GM11168 (cell line): ENCODE results near the gene IRF4.

Experiments
- in situ Hi-C: fragments of 300-500 bp; cut with MboI; formaldehyde crosslinking; loops from one replicate; pipeline ENCODE4 v1.12.0; 2022; ENCODE audit warnings: low sequenced_read_pairs; ENCODE audit not compliant: unreplicated experiment

The IRF4 gene

GRCh38 chr6:391559-392440 is at the start of gene IRF4:
TSS of gene IRF4 (plus strand) at chr6:391752. CDS start at chr6:393153, 1,401 bp downstream.
- in situ Hi-C loops, result loop anchor here (10.0 kb wide), 1 partner anchor 167 kb away; no protein-coding TSS in a partner anchor

DNA sequence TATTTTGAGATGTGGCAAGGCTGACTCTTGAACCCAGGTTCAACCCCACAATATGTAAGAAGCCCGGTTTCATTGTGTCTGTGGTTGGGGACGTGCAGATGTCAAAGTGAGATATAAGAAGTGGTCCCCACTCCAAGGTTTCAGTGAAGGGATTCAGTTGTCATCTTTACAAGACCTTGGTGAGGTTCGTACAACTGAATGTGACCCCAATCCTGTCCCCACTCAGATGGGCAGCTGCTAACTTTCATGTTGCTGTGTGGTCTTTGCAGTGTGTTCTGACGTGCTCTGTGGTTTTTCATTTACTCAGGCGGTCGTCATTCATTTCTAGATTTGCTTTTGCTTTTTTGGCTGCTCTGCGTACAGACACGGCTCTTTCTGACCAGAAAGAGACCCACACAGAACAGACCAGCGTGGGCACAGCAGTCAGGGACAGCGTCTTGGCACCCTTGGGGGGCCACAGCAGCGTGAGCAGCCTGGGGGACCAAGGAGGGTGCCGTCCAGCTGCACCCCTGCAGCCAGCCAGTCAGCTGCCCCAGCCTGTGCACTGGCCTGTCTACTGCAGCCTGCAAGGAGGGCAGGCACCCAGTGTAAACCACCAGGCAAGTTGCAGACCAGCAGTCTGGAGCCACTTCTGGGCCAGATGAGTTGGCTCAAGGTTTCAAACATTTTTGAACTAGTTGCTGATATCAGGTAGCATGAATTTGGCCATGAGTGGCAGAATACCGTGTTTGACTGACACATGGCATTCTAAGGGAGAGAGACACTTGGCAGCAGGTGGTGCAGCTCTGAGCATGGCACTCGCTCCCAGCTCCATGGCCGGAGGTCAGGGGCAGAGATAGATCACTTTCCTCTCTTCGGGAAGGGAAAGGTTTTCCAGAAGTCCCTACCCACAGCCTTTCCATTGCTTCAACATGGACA is 49.4 kb upstream of the IRF4 start:
- in situ Hi-C loops, result no loop called here

DNA sequence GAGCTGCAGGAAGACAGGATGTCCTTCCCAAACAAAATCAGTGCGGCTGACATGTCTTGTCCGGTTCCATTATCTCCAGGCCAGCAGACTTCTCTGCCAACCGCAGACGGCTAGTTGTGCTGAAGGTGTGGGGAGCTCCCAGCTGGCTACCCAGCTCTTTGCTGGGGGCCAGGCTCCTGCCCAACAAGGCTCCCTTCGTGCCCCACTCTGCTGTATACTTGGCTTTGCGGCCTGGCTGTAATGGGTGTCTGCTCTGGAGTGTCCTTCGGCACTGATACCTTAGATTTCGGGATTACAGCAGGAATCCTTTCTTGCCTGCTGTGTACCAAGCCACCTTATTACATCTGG is 48.7 kb upstream of the IRF4 start:
- in situ Hi-C loops, result no loop called here

- in situ Hi-C loops, result no loop called here
These were observed 48.2 kb upstream of the IRF4 start for GRCh38 chr6:343226-343935.

DNA sequence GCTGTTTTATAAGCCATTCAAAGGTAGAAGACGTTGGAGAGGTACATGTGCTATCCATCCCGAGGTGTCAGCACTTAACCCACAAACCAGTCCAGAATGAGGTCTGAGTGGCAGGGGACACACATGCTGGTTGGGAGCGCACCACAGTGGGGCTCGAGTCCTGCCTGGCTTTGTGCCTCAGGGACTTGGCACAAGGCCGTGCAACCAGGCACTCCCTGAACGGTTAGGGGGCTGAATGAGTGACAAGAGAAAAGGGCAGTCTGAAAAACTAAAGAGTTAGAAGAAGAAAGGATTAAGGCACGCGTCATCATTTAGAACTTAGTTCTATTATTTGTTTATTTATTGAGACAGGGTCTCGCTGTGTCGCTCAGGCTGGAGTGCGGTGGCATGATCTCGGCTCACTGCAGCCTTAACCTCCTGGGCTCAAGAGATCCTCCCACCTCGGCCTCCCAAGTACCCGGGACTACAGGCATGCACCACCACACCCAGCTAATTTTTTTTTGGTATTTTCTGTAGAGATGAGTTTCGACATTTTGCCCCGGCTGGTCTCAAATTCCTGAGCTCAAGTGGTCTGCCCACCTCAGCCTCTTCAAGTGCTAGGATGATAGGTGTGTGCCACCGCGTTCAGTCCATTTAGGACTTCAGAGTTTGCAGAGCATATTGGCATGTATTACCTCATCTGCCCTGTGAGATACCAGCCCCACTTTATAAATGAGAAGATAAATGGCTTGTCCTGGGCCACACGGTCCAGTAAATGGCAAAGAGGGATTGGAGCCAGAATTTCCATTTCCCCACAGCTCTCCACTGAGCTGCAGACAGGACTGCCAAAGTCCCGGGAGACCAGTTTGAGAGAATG is 47.4 kb upstream of the IRF4 start:
- in situ Hi-C loops, result no loop called here

- in situ Hi-C loops, result no loop called here
These were observed 46.7 kb upstream of the IRF4 start for GRCh38 chr6:344816-345340.

- in situ Hi-C loops, result no loop called here
These were observed 45.7 kb upstream of the IRF4 start for GRCh38 chr6:345747-346385.

GRCh38 chr6:346386-347030 is 45.0 kb upstream of the IRF4 start:
- in situ Hi-C loops, result no loop called here

GRCh38 chr6:347232-347631 is 44.3 kb upstream of the IRF4 start:
- in situ Hi-C loops, result no loop called here

DNA sequence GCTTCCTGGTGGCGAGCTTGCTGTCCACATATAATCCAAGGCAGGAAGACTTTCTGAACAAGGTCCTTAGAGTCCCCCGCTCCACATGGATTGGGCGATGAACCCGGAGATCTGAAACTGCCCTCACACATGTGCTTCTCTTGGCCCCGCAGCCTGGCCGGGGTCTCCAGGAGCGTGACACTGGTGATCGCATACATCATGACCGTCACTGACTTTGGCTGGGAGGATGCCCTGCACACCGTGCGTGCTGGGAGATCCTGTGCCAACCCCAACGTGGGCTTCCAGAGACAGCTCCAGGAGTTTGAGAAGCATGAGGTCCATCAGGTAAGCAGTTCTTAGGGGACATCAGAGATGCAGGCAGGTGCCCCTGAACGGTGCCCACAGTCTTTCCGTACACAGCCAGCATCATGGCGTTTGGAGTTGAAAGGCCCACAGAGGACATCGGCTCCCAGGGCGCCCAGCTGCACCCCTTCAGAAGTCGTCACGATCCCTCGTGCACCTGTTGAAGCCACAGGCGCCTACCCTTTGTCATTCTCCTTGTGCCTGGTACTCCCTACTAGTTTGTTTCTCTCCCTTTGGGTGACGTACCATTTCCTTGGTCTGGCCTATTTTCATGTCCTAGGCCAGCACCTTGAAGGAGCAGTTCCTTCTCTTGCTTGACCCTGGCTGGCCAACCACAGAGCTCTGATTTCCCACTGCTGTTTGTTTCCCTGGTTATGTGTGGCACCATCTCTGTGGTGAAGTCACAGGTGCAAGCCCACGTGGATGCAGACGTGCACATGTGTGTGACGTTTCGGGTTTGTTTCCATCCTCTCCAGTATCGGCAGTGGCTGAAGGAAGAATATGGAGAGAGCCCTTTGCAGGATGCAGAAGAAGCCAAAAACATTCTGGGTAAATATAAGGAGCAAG is 43.3 kb upstream of the IRF4 start:
- in situ Hi-C loops, result no loop called here

DNA sequence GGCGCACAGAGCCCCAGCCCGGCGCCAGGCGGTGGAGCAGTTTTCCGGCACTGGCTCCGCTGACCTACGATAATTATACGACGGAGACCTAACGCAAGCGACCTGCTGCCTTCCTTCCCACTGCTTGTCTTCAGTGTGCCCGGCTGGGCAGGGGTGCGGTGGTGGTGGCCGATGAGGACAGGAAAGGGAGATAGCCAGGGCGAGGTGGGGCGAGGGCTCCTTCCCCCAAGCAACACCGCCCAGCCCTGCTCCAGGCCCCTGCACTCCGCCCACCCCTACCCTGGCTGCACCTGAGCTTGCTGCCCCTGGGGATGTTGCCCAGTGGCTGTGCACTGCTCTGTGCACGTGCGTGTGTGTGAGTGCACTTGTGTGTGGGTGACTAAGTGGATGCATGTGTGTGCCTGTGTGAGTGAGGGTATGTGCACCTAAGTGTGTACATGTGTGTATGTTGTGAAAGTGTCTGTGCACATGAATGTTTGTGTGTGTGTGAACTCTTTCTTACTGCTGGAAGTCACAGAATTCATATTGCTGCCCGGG is 42.6 kb upstream of the IRF4 start:
- in situ Hi-C loops, result no loop called here

DNA sequence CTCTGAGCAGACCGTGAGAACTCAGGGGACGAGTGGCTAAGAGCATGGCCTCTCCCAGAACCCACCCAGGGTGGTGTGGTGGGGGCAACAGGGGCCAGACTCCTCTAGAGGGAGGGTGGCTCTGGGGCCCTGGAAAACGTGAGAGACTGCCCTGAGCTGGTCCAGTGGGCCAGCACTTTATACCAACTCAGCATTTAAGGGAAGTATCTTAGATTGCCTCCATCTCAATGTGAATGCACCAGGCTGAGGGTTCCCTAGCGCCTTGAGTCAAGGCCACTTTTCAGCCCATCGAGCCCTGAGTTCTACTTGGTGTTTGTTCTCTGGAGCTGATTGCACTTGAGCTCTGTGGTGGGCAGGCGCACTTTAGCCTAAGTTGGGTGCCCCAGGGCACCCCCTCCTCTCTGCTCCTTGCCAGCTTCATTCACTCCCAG is 42.0 kb upstream of the IRF4 start:
- in situ Hi-C loops, result no loop called here

GRCh38 chr6:350371-350770 is 41.2 kb upstream of the IRF4 start:
- in situ Hi-C loops, result no loop called here

DNA sequence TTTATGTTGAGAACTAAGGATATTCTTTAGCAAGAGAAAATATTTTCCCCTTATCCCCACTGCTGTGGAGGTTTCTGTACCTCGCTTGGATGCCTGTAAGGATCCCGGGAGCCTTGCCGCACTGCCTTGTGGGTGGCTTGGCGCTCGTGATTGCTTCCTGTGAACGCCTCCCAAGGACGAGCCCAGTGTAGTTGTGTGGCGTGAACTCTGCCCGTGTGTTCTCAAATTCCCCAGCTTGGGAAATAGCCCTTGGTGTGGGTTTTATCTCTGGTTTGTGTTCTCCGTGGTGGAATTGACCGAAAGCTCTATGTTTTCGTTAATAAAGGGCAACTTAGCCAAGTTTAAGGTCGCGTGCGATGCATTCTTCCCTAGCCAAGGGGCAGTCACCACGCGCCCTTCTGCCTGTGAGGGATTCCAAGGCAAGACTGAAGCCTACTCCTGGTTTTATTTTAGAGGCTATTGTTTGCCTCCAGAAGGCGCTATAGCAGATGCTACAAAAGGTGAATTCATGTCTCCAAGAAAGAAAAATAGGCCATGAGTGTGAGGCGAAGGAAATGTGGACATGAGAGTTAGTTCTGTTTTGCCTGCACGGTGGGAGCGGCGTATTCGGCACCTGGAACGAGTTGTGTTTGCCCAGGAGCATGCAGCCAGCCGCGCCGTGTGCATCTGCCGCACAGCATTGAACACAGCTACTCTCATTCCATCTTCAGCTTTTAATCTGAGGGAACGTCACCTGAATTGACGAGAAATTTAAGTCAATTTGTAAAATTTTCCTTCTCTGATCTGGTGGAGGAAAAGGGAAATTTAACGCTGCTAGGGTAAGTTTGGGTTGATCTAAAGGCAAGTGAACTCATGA is 40.3 kb upstream of the IRF4 start:
- in situ Hi-C loops, result no loop called here

DNA sequence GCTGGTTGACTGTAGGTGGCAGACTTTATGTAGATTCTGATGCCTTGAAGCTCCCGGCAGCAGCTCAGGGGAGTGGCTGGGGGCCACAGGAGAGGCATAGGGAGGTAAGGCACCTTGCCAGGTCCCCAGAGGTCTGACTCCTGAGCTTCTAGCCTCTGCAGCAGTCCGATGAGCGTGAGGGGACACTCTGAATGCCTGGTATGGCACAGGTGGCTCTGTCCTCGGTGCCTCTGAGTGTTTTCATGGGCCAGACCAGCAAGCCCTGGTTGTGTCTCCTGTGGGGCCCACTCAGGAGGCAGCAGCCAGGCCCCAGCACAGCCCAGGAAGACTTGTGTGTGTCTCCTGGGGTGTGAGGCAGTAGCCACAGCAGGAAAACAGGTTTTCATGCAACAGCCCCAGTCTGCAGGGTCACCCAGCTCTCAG is 39.7 kb upstream of the IRF4 start:
- in situ Hi-C loops, result no loop called here

DNA sequence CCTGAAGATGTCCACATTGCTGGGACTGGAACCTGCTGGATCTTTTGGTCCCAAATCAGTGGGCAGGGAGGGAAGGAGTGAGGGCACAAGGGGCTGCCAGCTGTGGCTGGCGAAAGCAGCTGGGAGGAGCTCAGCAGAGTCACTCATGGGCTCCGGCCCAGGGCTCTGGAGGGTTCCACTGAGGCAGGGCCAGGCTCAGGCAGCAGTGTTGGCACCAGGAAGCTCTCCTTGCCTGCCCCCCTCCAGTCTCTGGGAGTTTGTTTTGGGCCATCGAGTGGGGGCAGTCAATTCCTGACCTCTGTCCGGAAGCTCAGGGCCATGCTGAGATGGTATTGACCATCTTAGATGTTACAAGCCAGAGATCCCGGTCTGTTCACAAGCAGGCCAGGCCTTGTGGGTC is 39.1 kb upstream of the IRF4 start:
- in situ Hi-C loops, result no loop called here
